ENCODE data around the gene ADIPOR2.
"Not testable (repeated sequence)": the region's sequence is repeated elsewhere in the genome, so short reads cannot be mapped to it uniquely, and the experiment has no call there.

The ADIPOR2 gene

DNA sequence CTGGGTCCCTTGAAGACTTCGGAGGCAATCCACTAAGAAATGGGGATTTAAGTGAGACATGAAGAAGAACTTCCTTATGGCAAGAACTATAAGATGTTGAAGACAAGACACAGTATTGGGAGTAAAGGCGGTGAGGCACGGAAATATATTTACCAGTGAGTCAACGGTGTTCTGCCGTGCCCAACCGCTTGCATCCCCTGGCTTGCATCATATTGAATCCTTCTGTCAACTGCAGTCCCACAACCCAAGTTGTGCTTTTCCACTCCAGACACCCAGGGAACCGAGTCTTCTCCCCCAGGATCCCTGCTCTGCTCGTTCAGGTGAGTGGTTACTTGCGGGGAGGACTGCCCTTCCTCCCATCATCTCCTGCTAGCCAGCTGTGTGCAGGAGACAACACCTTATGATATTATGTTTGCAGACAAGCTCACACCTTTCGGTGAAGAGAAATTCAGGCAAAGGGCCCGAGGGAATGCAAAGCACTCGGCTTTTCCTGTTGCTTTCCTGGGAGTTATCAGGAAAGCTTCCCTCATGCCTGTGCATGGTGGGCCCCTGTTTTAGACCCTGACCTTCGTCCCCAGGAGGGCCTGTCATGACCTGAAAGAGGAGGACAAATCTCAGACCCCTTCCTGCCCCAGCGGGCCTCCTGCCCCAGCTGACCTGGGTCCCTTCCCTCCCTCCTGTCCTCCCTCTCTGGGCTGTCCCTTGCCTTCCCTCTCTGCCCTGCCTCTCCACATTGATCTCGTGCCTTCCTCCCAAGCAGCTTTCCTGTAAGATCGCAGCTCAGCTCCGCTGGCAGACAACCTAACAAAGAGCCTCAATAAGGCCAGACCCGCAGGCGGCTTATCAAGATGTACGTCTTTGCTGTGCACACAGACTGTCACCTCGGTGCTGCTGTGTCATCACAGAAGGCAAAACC is 125.2 kb downstream of the ADIPOR2 start:
- DNase-seq = no peak

DNA sequence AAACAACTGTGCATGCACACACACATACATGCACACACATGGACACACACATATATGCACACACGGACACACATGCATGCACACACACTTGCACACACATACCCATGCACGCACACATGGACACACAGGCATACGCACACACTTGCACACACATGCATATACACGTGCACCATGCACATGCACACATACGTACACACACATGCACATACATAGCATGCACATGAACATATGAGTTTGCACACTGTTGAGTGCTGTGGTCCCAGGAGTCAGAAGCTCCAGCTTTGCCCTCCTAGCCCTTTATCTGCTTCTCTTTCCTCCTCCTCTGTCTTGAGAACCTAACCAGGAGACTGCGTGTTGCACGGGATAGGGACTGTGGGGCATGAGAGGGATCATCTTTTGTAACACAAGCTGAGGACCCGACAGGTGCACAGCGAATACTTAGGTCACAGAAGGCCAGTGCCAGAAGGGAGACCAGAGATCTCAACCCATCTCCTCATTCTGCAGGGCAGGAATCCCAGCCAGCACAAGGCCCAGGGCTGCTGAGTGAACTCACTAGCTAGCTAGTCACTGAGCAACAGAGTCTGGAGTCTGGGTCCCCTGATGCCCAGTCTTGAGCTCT is 126.0 kb downstream of the ADIPOR2 start:
- no peak for DNase-seq

GRCh38 chr12:1817928-1818327 is 127.1 kb downstream of the ADIPOR2 start:
- not testable (repeated sequence) for DNase-seq

DNA sequence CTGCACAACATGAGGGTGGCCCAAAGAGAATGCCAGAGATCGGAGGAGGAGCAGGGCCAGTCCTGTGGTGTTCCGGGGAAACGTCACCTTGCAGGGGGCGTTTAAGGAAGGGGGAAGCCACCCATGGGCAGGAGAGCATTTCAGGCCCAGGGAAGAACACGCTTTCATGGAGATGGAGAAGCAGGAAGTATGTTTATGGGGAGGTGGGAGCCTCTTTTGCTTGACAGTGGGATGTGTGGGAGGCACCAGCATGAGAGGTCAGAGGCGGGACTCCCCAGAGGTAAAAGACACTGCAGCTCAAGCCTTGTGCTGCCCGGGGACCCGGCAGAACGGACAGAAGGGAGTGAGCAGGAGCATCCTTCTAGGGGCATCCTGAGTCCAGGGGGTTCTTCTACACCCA is 128.2 kb downstream of the ADIPOR2 start:
- DNase-seq = no peak

DNA sequence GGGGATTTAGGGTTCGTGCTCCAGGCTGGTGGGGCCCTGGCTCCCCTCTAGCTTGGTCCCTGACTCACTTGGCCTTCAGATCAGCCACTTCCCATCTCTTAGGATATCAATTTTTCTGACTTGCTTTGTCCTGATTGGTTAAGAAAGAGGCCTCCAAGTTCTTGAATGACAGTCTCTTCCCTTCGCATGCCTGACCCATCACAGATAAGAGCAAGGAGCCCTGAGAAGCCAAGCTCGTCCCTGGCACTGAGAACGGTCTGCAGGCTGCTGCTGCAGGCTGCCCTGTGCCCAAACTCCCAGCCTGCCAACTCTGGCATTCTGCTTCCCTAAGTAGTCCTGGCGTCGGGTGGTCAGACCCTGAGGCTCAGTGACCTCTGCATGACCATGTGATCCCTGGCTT is 128.7 kb downstream of the ADIPOR2 start:
- no peak for DNase-seq

GRCh38 chr12:1820191-1820895 is 129.5 kb downstream of the ADIPOR2 start, which contains the start of gene LRTM2:
LRTM2 (plus strand) TSS chr12:1820565; CDS start chr12:1828149, 7,584 bp downstream.
- no peak for DNase-seq

DNA sequence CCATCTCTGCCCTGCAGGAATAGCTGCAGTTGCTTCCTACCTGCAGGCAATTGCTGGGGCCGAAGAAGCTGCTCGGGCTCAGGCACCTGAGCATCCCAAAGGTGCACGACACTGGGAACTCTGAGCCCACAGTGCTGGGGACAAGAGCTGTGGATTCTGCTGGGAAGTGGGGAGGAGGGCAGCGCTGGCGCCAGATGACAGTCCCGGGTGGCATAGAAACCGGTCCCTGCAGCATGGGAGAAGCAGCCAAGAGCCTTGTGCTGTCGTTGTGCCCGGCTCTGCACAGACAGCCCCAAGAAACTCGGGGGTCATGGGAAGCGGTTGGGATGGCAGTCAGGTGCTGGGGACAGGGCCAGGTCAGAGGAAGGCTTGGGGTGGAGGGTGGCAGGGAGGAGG is 130.0 kb downstream of the ADIPOR2 start:
- no peak for DNase-seq

DNA sequence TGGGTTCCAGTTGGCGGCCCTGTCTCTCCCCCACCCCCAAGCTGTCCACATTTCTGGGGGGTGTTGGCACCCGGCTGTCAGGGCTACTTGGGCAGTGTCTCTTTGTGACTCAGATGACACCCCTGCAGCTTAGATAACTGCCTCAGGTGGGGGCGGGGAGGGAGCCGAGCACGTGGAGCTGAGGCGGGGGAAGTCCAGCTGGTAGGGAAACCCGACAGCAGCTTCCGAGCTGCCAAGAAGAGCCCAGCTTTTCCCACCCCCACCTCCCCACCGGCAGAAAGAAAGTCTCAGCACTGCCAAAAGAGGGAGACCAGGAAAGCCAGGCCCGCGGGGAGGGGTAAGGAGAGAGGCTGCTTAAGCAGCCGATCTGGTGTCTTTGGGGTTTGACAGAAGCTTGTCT is 130.9 kb downstream of the ADIPOR2 start:
- no peak for DNase-seq

GRCh38 chr12:1822699-1823098 is 131.8 kb downstream of the ADIPOR2 start:
- DNase-seq = no peak

DNA sequence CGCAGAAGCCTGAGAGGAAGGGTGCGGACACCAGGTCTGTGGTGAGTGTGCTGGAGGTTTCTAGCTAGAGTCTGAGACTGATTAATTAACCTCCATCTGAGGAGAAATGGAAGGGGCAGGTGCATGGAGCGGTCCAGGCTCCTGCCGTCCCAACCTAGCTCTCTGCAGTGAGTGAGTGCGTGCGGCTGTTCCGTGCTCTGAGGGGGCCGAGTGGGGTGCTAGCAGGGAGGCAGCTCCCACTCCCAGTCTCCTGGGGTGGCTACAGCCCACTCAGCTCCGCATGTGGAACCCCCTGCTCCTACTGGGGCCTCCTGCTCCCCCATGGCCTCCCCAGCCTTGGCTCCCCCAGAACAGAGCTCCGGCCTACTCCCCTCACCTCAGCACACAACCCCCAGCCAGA is 132.4 kb downstream of the ADIPOR2 start:
- DNase-seq = no peak

- no peak for DNase-seq
These were observed 134.7 kb downstream of the ADIPOR2 start for GRCh38 chr12:1825382-1826102.

- no peak for DNase-seq
These were observed 135.5 kb downstream of the ADIPOR2 start for GRCh38 chr12:1826401-1826800.

DNA sequence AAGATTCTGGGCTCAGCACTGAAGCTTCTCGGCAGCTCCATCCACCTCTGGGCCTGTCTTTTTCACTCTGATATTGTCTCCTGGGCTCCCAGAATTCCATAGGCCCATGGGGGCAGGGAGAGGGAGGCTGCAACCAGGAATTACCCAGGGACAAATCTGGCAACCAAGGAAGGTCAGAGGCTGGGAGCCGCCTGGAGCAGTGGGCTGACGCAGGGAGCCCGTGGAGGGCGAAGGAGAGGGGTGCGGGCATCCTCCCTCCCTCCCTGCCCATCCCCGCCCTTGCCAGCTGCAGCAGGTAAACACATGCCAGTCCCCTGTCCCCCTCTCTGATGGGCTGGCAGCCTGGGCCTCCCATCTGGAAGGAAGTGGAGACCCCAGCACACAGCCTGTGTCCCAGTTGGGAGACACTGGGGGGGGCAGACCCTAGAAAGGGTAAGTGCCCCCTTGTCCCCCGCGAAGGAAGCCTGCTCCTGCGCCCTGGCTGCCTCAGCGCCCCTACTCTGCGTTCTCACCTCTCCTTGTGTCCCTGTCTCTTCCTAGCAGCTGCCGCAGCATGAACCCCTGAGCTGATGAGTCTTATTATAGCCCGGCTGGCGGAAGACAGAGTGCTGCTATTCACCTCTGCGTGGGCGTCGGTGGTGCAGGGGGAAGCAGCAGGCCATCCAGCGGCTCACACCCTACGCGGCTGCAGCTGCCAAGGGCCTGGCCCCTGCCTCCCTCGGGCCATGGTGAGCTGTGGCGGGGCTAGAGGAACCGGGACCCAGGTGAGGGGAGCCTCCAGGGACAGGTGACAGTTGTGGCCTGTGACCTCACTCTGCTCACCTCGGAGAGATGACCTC is 136.2 kb downstream of the ADIPOR2 start:
- no peak for DNase-seq

DNA sequence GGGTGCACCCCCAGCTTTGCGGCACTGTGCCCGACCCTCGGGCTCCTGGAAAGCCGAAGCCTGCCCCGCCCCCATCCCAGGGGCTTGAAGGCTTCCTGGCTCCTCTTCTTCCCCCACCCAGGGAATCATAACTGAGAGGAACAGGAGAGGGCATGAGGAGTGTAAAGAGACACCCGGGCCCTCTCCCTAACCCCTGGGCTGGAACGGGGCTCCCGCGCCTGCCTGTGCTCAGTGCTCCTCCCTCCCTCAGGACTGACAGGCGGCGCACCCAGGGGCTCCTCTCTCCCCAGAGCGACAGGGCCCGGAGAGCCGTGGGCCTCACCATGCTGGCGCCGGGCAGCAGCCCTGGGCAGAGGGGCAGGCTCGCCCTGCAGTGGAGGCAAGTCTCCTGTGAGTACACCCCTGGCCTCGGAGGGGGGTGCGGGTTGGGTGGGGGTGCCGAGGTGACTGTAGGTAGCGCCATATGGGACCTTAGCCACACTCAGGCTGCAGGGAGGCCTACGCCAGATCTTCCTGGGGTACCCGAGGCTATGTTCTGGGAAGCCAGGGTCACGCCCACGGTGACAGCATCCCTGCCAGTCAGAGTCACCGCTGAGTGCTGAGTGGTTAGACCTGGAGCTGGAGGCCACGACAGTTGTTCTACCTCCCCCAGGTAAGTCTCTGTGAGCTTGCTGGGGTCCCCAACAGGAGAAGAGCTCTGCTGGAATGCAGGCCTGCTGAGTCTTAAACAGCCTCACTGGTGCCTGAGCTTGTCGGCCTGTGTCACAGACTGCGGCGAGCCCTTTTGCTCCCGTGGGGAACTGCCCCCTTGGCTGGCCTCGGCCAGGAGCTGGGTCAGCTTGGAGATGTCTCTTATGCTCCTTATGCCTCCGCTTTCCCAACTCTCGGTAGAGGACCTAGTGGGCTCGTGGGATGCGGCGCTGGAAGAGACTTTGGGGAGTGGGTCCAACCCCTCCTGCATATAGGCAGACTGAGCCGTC is 137.2 kb downstream of the ADIPOR2 start:
- DNase-seq = no peak

- no peak for DNase-seq
These were observed 138.0 kb downstream of the ADIPOR2 start for GRCh38 chr12:1828856-1829255.

- no peak for DNase-seq
These were observed 138.5 kb downstream of the ADIPOR2 start for GRCh38 chr12:1829306-1829900.

DNA sequence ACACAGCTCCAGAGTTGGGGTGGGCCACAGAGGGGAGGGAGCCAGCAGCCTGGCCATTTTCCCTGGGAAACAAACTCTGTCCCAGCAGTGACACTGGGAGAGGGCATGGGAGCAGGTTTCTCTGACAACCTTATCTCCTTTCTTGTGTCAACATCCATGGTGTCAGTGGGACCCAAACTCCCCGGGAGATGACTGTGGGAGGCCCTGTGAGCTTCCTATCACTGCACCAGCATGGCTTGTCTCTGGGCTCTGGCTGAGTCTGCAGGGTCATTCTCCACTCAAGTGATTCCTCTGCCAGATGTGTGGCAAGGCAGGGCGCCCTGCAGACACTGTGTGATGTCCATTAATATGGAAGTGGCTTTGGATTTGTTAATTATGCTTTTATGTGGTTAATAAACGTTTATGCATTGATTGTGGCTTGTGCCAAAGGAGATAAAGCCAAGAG is 139.6 kb downstream of the ADIPOR2 start:
- DNase-seq = no peak

DNA sequence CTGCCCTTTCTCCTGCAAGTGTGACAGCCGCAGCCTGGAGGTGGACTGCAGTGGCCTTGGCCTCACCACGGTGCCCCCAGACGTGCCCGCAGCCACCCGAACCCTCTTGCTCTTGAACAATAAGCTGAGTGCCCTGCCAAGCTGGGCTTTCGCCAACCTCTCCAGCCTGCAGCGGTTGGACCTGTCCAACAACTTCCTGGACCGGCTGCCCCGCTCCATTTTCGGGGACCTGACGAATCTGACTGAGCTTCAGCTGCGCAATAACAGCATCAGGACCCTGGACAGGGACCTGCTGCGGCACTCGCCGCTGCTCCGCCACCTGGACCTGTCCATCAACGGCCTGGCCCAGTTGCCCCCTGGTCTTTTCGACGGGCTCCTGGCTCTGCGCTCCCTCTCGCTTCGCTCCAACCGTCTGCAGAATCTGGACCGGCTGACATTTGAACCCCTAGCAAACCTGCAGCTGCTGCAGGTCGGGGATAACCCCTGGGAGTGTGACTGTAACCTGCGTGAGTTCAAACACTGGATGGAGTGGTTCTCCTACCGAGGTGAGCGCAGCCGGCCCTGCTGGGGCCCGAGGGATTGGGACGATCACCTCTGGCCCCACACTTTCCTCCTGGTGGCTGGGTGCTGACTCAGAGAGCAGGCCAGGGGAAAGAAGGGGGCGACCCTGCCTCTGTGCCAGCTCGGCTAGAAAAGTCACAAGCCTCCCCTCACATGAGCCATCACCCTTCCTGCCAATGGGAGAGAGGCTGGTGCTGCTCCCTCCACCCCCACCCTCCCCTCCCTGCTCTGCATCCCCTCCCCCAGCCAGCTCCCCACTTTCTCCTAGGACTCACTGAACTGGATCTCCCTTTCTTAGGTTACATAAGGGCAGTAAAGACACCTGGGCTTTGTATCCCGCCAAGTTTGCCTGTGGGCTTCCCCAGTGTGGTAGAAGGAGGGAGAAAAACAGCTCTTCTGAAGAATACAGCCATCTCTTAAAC is 140.4 kb downstream of the ADIPOR2 start:
- no peak for DNase-seq
